Measurements from ENCODE around the gene L3MBTL1. TPM values are rescaled to one million over a fixed set of nuclear protein-coding genes. Genes with fewer than 3 reads are reported as not detected.

The L3MBTL1 gene
- total RNA-seq, 1 experiment from 2014 or later: 21.6 TPM

- Histone ChIP-seq H3K9me2 (ENCODE audit: insufficient read depth) (no peaks in the 10 kb centered on the region), H4K20me1 (ENCODE audit: insufficient read depth) (no peaks in the 10 kb centered on the region), H3K4me1 (ENCODE audit: control insufficient read depth in 1 of 2, insufficient read depth in 2 of 2, low read length in 2 of 2) (no peaks in the 10 kb centered on the region), H3K9ac (ENCODE audit: low read length) (no peak overlapping the region), H3K79me2 (ENCODE audit: insufficient read depth, low read length) (no peaks in the 10 kb centered on the region), H3K27ac (ENCODE audit: low read depth, low read length) (no peak overlapping the region), H3K9me3 (ENCODE audit: control insufficient read depth in 1 of 2, insufficient read depth in 1 of 2, low read depth in 1 of 2, low read length in 2 of 2) (no peaks in the 10 kb centered on the region), H2AFZ (ENCODE audit: low read depth, low read length, poor library complexity, severe bottlenecking) (no peak overlapping the region), H3K4me3 (replicated peaks in 1 of 2; ENCODE audit: low read depth in 1 of 2, low read length in 2 of 2) (no peak overlapping the region), H3K36me3 (ENCODE audit: control insufficient read depth in 1 of 2, insufficient read depth in 2 of 2, low read length in 2 of 2) (no peaks in the 10 kb centered on the region), H3K4me2 (ENCODE audit: low read length) (no peak overlapping the region), H3K27me3 (ENCODE audit: insufficient read depth, low read length) (no peaks in the 10 kb centered on the region)
- intact Hi-C loops (cut with micrococcal nuclease): no loop called here
- POLR2A ChIA-PET: no interaction called here
- no TSS peak for BruUV-seq (replicated peaks)
- ATAC-seq (no peak), DNase-seq (ENCODE audit: low read depth, low spot score) (no peak)
- CTCF ChIA-PET: no interaction called here
- RAD21 ChIA-PET (ENCODE audit: low non-redundant PET in 1 of 2, low total read pairs in 2 of 2, uncharacterized antibody in 2 of 2, unreplicated experiment in 2 of 2): interaction anchor here in 1 of 2 experiments (0.6 kb wide), 1 partner anchor 72 kb away, joined by 3 read pairs; no protein-coding TSS in a partner anchor
- TF ChIP-seq ZFX (IDR thresholded peaks at IDR 0.05): no peak
- TF ChIP-seq CEBPB (IDR thresholded peaks at IDR 0.05; ENCODE audit: low read depth): no peak
- TF ChIP-seq CBX3 (IDR thresholded peaks at IDR 0.05; ENCODE audit: low read depth): no peak
- TF ChIP-seq REST (IDR thresholded peaks at IDR 0.05; ENCODE audit: low read depth): no peak
- no peak for TF ChIP-seq EZH2phosphoT487 (IDR thresholded peaks at IDR 0.05; ENCODE audit: borderline replicate concordance)
- TF ChIP-seq YY1 (IDR thresholded peaks at IDR 0.05; ENCODE audit: extremely low read depth, insufficient replicate concordance, low read depth, low read length): no peak
- no peak for TF ChIP-seq SP1 (IDR thresholded peaks at IDR 0.05; ENCODE audit: low read depth)
- TF ChIP-seq SRF (IDR thresholded peaks at IDR 0.05; ENCODE audit: low read depth): no peak
- no peak for TF ChIP-seq POLR2A (IDR thresholded peaks at IDR 0.05; ENCODE audit: borderline replicate concordance, extremely low read depth, insufficient read depth, insufficient read length)
- no peak for TF ChIP-seq SIN3A (IDR thresholded peaks at IDR 0.05; ENCODE audit: low read depth)
- no peak for TF ChIP-seq POLR2AphosphoS5 (IDR thresholded peaks at IDR 0.05; ENCODE audit: low read depth, low read length)
- TF ChIP-seq JUND (IDR thresholded peaks at IDR 0.05): no peak
- no peak for TF ChIP-seq ZBTB33 (IDR thresholded peaks at IDR 0.05; ENCODE audit: extremely low read depth, insufficient replicate concordance, low read length)
- TF ChIP-seq FOSL1 (IDR thresholded peaks at IDR 0.05; ENCODE audit: low read depth): no peak
- TF ChIP-seq CTCF (IDR thresholded peaks at IDR 0.05 in 2 of 3, conservative IDR thresholded peaks at IDR 0.05 in 1 of 3; ENCODE audit: borderline replicate concordance in 1 of 3, insufficient read depth in 1 of 3, low read depth in 2 of 3, low read length in 2 of 3): no peak
Measured at GRCh38 chr20:43583133-43583864, 75.8 kb downstream of the L3MBTL1 start.

Data from HCT116 (cell line).